ENCODE results near the gene RNF144A. TPM values are rescaled to one million over a fixed set of nuclear protein-coding genes. Genes with fewer than 3 reads are reported as not detected.

The RNF144A gene
- total RNA-seq, 1 experiment from 2014 or later: 10.6 TPM

GRCh38 chr2:6883448-6884122 lies 33.6 kb upstream of the RNF144A start:
- DNase-seq: no peak
- H2BK20ac ChIP-seq (ENCODE audit: low read depth, low read length, poor library complexity, severe bottlenecking): no peak overlapping the region
- no peak overlapping the region for H4K8ac ChIP-seq (replicated peaks; ENCODE audit: insufficient read length, low read depth, low read length)
- no peak overlapping the region for H4K5ac ChIP-seq (ENCODE audit: insufficient read length, low read depth, low read length)
- no peaks in the 10 kb centered on the region for H3K4me1 Mint-ChIP-seq
- no peaks in the 10 kb centered on the region for H3K4me1 ChIP-seq (ENCODE audit: insufficient read depth, low read length)
- H2BK15ac ChIP-seq (ENCODE audit: low read depth, low read length): no peak overlapping the region
- H3K27me3 Mint-ChIP-seq (ENCODE audit: low read depth): peaks cover 1% of the 10 kb centered on the region; the same call in 1 of the 2 replicates
- H3K9me3 ChIP-seq (ENCODE audit: control insufficient read depth, low read depth, low read length): peaks cover 8% of the 10 kb centered on the region
- no peak overlapping the region for H3K27ac Mint-ChIP-seq
- H3K27me3 ChIP-seq (ENCODE audit: insufficient read depth, low read length): no peaks in the 10 kb centered on the region
- H3K27ac ChIP-seq (ENCODE audit: insufficient read length, low read depth, low read length): no peak overlapping the region
- no peaks in the 10 kb centered on the region for H3K23me2 ChIP-seq (ENCODE audit: insufficient read length, low read depth, low read length, poor library complexity, severe bottlenecking)
- no peak overlapping the region for H3T11ph ChIP-seq (ENCODE audit: low read length)
- H3K9ac ChIP-seq (ENCODE audit: extremely low read depth, insufficient read length, low read length): no peak overlapping the region
- no peak overlapping the region for H4K91ac ChIP-seq (ENCODE audit: insufficient read length, low read depth, low read length)
- H3K4me2 ChIP-seq (ENCODE audit: insufficient read depth, insufficient read length, low read length): no peak overlapping the region
- H2AFZ ChIP-seq (ENCODE audit: low read length): no peak overlapping the region
- no peak overlapping the region for H2BK5ac ChIP-seq (ENCODE audit: insufficient read length, low read length)
- H3K36me3 Mint-ChIP-seq (ENCODE audit: insufficient read depth in 1 of 3, low read depth in 3 of 3): peaks cover 2 to 17% (median 2%) of the 10 kb centered on the region in 3 experiments; a peak in 4 of 7 replicates
- no peak overlapping the region for H3K14ac ChIP-seq (ENCODE audit: insufficient read depth, low read length)
- no peak for TF ChIP-seq CTCF (conservative IDR thresholded peaks at IDR 0.05)
- no peaks in the 10 kb centered on the region for H4K20me1 ChIP-seq (ENCODE audit: control insufficient read depth, insufficient read depth, insufficient read length)
- H3K4ac ChIP-seq (ENCODE audit: low read depth, low read length): no peak overlapping the region
- no peak overlapping the region for H2AK5ac ChIP-seq (ENCODE audit: insufficient read length, low read length)
- H3K18ac ChIP-seq (ENCODE audit: insufficient read length, low read depth, low read length): no peak overlapping the region
- no peak overlapping the region for H2BK120ac ChIP-seq (ENCODE audit: low read depth, low read length, poor library complexity, severe bottlenecking)
- H3K23ac ChIP-seq (ENCODE audit: insufficient read length, low read depth, low read length): no peak overlapping the region
- no peaks in the 10 kb centered on the region for H3K79me2 ChIP-seq (ENCODE audit: insufficient read depth, low read length)
- peaks cover 19 to 28% of the 10 kb centered on the region in 2 experiments for H3K9me3 Mint-ChIP-seq
- no peak overlapping the region for H3K4me3 Mint-ChIP-seq
- WGBS (ENCODE audit: extremely low coverage, insufficient read length, low lambda C conversion rate): no CpG with 5 or more reads among the region's 7 CpGs
- no peak overlapping the region for H2BK12ac ChIP-seq (ENCODE audit: insufficient read length, low read depth, low read length)
- H3K79me1 ChIP-seq (ENCODE audit: insufficient read depth, low read depth, low read length, poor library complexity, severe bottlenecking): no peaks in the 10 kb centered on the region
- H3K56ac ChIP-seq (ENCODE audit: insufficient read length, low read depth, low read length): no peak overlapping the region

Measured in H9 (cell line).